UCSD-AML1 (cell line): ENCODE results near the gene LRRC25.

Experiments used
- DNase-seq: peaks from one replicate; lab custom pipeline; 2025; ENCODE audit not compliant: unreplicated experiment; lab: John Stamatoyannopoulos, UW

Gene LRRC25

DNA sequence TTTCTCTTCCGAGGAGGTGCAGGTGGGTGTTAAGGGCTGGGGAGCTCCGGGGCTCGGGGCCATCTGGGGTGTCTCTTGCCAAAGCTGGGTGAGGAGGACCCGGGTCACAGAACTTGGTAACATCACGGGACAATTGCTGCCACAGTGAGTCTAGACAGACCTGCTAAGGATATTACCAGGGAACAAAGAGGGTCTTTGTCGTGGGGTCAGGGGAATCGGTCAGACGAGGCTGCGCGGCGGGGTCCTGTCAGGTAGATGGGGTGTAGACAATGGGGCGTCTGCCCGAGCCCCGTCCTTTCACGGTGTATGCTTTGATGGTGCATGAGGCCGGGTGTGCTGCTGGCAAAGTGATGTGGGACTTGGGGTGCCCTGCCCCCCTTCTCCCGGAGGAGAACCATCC is 49.3 kb downstream of the LRRC25 start:
- no peak for DNase-seq

DNA sequence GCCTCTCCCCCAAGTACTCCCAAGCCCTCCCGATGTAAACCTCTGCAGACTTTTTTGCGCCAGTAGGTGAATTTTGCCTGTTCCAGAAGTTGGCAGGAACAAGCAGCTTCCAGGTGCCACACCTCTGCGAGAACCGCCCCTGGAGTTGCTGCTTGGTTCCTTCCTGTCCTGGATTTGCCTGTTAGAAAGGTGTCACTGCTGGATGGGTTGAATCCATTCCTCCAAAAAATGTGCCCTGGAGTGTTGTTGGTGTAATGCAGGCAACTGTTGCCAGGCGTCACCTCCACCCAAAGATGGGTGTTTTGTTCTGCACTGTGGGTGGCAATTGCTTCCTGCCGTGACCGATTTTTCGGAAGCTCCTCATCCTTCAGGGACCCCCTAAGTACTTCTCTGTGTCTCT is 51.3 kb downstream of the LRRC25 start:
- DNase-seq, result no peak

DNA sequence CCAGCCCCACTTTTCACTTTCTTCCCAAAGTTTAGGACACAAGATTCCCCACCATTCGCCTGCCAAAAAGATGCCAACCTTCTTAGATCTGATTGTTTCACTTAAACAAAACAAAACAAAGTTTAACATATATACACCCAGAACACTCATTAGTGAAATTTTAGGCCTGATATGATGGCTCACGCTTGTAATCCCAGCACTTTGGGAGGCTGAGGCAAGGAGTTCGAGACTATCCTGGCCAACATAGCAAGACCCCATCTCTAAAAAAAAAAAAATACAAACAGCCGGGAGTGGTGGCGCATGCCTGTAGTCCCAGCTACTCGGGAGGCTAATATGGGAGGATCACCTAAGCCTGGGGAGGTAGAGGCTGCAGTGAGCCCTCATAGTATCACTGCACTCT is 52.1 kb downstream of the LRRC25 start:
- no peak for DNase-seq

DNA sequence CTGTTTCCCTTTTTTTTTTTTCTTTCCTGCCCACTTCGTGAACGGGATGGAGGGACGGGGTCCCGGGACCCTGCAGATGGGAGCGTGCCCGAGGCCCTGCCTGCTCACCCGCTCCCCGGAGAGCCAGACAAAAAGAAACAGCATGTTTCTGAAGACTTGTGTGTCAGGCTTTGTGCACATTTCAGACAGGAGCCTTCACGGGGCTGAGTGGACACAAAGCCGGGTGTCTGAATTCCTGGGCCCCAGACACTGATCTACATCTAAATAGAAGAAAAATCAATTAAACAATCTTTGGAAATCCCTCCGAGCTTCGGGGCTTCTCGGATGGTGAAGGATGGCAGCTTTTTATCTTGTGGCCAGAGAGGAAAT is 52.9 kb downstream of the LRRC25 start:
- no peak for DNase-seq

DNA sequence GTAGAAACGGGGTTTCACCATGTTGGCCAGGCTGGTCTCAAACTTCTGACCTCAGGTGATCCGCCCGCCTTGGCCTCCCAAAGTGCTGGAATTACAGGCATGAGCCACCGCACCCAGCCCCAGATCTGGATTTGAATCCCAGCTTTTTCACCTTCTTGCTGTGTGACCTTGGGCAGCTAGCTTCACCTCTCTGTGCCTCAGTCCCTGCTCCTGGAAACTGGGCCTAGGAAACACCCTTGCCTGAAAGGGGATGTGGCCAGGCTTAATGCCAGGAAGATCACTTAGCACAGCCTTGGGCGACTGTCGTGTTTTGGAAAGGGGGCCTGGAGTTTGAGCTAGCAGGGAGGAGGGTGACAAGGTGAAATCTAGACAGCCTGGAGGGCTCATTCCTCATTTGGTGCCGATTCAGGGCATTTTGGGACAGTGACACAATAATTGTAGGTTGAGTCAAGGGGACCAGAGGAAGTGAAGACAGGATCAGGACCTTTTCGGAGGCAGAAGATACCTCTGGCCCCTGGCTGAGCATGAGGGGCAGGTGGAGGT is 55.3 kb downstream of the LRRC25 start:
- no peak for DNase-seq
